ENCODE measurements around the gene KCNH2.

KCNH2 gene

GRCh38 chr7:150975536-150976319 is 2.4 kb downstream of the KCNH2 start:
- peak overlapping the region; percentile 73 for H3K4me3 ChIP-seq (ENCODE audit: low read depth, low read length)

GRCh38 chr7:150974468-150975391 is 3.4 kb downstream of the KCNH2 start:
- H3K4me3 ChIP-seq (ENCODE audit: low read depth, low read length), result peak overlapping the region; percentile 73

GRCh38 chr7:150973571-150974451 is 4.3 kb downstream of the KCNH2 start:
- H3K4me3 ChIP-seq (ENCODE audit: low read depth, low read length), result peak overlapping the region; percentile 24

- H3K4me3 ChIP-seq (ENCODE audit: low read depth, low read length), result no peak overlapping the region
Observed at GRCh38 chr7:150972741-150973140, 5.4 kb downstream of the KCNH2 start.

GRCh38 chr7:150972023-150972468 is 6.1 kb downstream of the KCNH2 start:
- H3K4me3 ChIP-seq (ENCODE audit: low read depth, low read length), result no peak overlapping the region

GRCh38 chr7:150971242-150972022 is 6.7 kb downstream of the KCNH2 start:
- H3K4me3 ChIP-seq (ENCODE audit: low read depth, low read length), result no peak overlapping the region

- no peak overlapping the region for H3K4me3 ChIP-seq (ENCODE audit: low read depth, low read length)
Observed at GRCh38 chr7:150970424-150970823, 7.7 kb downstream of the KCNH2 start.

- H3K4me3 ChIP-seq (ENCODE audit: low read depth, low read length), result no peak overlapping the region
Observed at GRCh38 chr7:150969475-150969874, 8.6 kb downstream of the KCNH2 start.

- H3K4me3 ChIP-seq (ENCODE audit: low read depth, low read length), result no peak overlapping the region
Observed at GRCh38 chr7:150968734-150969372, 9.3 kb downstream of the KCNH2 start.

GRCh38 chr7:150968056-150968733 is 9.9 kb downstream of the KCNH2 start:
- H3K4me3 ChIP-seq (ENCODE audit: low read depth, low read length), result no peak overlapping the region

GRCh38 chr7:150967349-150967748 is 10.8 kb downstream of the KCNH2 start:
- no peak overlapping the region for H3K4me3 ChIP-seq (ENCODE audit: low read depth, low read length)

- H3K4me3 ChIP-seq (ENCODE audit: low read depth, low read length), result no peak overlapping the region
Observed at GRCh38 chr7:150966002-150966401, 12.1 kb downstream of the KCNH2 start.

GRCh38 chr7:150965273-150965830 is 12.8 kb downstream of the KCNH2 start:
- no peak overlapping the region for H3K4me3 ChIP-seq (ENCODE audit: low read depth, low read length)

- no peak overlapping the region for H3K4me3 ChIP-seq (ENCODE audit: low read depth, low read length)
Observed at GRCh38 chr7:150964593-150965111, 13.5 kb downstream of the KCNH2 start.

- H3K4me3 ChIP-seq (ENCODE audit: low read depth, low read length), result no peak overlapping the region
Observed at GRCh38 chr7:150963707-150964559, 14.2 kb downstream of the KCNH2 start.

GRCh38 chr7:150962553-150963399 is 15.3 kb downstream of the KCNH2 start:
- no peak overlapping the region for H3K4me3 ChIP-seq (ENCODE audit: low read depth, low read length)

GRCh38 chr7:150962290-150962552 is 15.9 kb downstream of the KCNH2 start:
- H3K4me3 ChIP-seq (ENCODE audit: low read depth, low read length), result no peak overlapping the region
